ENCODE results near the gene PTH2. TPM values are rescaled to one million over a fixed set of nuclear protein-coding genes. Genes with fewer than 3 reads are reported as not detected.

The PTH2 gene
- total and polyA plus RNA-seq, 2 donors (not counting 1 experiment from before 2014, with no cell fraction given): not detected

- Histone ChIP-seq H3K4me1 (ENCODE audit: control insufficient read depth, extremely low read depth, insufficient read depth, low read length) (no peaks in the 10 kb centered on the region), H2AFZ (ENCODE audit: low read length) (no peak overlapping the region), H3K4me2 (ENCODE audit: extremely low read depth, insufficient read depth, low read length) (no peak overlapping the region), H3K4me3 (replicated peaks in 1 of 4; ENCODE audit: control extremely low read depth in 1 of 4, insufficient read depth in 1 of 4, low read depth in 3 of 4, low read length in 4 of 4) (no peak overlapping the region), H3K27me3 (ENCODE audit: control insufficient read depth, insufficient read depth, low read length) (peaks cover 84% of the 10 kb centered on the region), H3K36me3 (ENCODE audit: control insufficient read depth, insufficient read depth, low read length) (no peaks in the 10 kb centered on the region), H3K9ac (ENCODE audit: insufficient read depth, low read length) (no peak overlapping the region), H3K27ac (ENCODE audit: insufficient read depth, low read length) (no peak overlapping the region), H3K79me2 (ENCODE audit: control insufficient read depth, insufficient read depth, low read length) (no peaks in the 10 kb centered on the region), H4K20me1 (ENCODE audit: control insufficient read depth, extremely low read depth, insufficient read depth, low read length) (no peaks in the 10 kb centered on the region), H3K9me3 (ENCODE audit: control insufficient read depth, insufficient read depth, low read depth, low read length) (no peaks in the 10 kb centered on the region)
- TF ChIP-seq CTCF (conservative IDR thresholded peaks at IDR 0.05 in 1 of 2, IDR thresholded peaks at IDR 0.05 in 1 of 2; ENCODE audit: low read depth in 1 of 2, low read length in 2 of 2): no peak
- TF ChIP-seq EZH2 (IDR thresholded peaks at IDR 0.05; ENCODE audit: low read length, missing control alignments): peak; percentile 94
- DNase-seq (ENCODE audit: low read depth in 2 of 2): peak; percentile 20 to 30
Observed at GRCh38 chr19:49422407-49423070, 702 bp downstream of the PTH2 start.

- H4K20me1 ChIP-seq (ENCODE audit: control insufficient read depth, extremely low read depth, insufficient read depth, low read length): no peaks in the 10 kb centered on the region
- H3K27ac ChIP-seq (ENCODE audit: insufficient read depth, low read length): no peak overlapping the region
- TF ChIP-seq CTCF (conservative IDR thresholded peaks at IDR 0.05 in 1 of 2, IDR thresholded peaks at IDR 0.05 in 1 of 2; ENCODE audit: low read depth in 1 of 2, low read length in 2 of 2) (no peak), EZH2 (IDR thresholded peaks at IDR 0.05; ENCODE audit: low read length, missing control alignments) (no peak)
- peaks cover 79% of the 10 kb centered on the region for H3K27me3 ChIP-seq (ENCODE audit: control insufficient read depth, insufficient read depth, low read length)
- no peaks in the 10 kb centered on the region for H3K9me3 ChIP-seq (ENCODE audit: control insufficient read depth, insufficient read depth, low read depth, low read length)
- H3K4me2 ChIP-seq (ENCODE audit: extremely low read depth, insufficient read depth, low read length): no peak overlapping the region
- no peaks in the 10 kb centered on the region for H3K4me1 ChIP-seq (ENCODE audit: control insufficient read depth, extremely low read depth, insufficient read depth, low read length)
- no peaks in the 10 kb centered on the region for H3K36me3 ChIP-seq (ENCODE audit: control insufficient read depth, insufficient read depth, low read length)
- no peak overlapping the region for H3K9ac ChIP-seq (ENCODE audit: insufficient read depth, low read length)
- no peak for DNase-seq (ENCODE audit: low read depth in 2 of 2)
- no peaks in the 10 kb centered on the region for H3K79me2 ChIP-seq (ENCODE audit: control insufficient read depth, insufficient read depth, low read length)
- no peak overlapping the region for H3K4me3 ChIP-seq (replicated peaks in 1 of 4; ENCODE audit: control extremely low read depth in 1 of 4, insufficient read depth in 1 of 4, low read depth in 3 of 4, low read length in 4 of 4)
- H2AFZ ChIP-seq (ENCODE audit: low read length): no peak overlapping the region
Observed at GRCh38 chr19:49421878-49422202, 1.4 kb downstream of the PTH2 start.

- no peak overlapping the region for H2AFZ ChIP-seq (ENCODE audit: low read length)
- no peak overlapping the region for H3K4me3 ChIP-seq (replicated peaks in 1 of 4; ENCODE audit: control extremely low read depth in 1 of 4, insufficient read depth in 1 of 4, low read depth in 3 of 4, low read length in 4 of 4)
- H3K79me2 ChIP-seq (ENCODE audit: control insufficient read depth, insufficient read depth, low read length): no peaks in the 10 kb centered on the region
- H3K9ac ChIP-seq (ENCODE audit: insufficient read depth, low read length): no peak overlapping the region
- H3K9me3 ChIP-seq (ENCODE audit: control insufficient read depth, insufficient read depth, low read depth, low read length): no peaks in the 10 kb centered on the region
- H3K4me1 ChIP-seq (ENCODE audit: control insufficient read depth, extremely low read depth, insufficient read depth, low read length): no peaks in the 10 kb centered on the region
- H3K4me2 ChIP-seq (ENCODE audit: extremely low read depth, insufficient read depth, low read length): no peak overlapping the region
- no peaks in the 10 kb centered on the region for H3K36me3 ChIP-seq (ENCODE audit: control insufficient read depth, insufficient read depth, low read length)
- H4K20me1 ChIP-seq (ENCODE audit: control insufficient read depth, extremely low read depth, insufficient read depth, low read length): no peaks in the 10 kb centered on the region
- no peak overlapping the region for H3K27ac ChIP-seq (ENCODE audit: insufficient read depth, low read length)
- TF ChIP-seq CTCF (conservative IDR thresholded peaks at IDR 0.05 in 1 of 2, IDR thresholded peaks at IDR 0.05 in 1 of 2; ENCODE audit: low read depth in 1 of 2, low read length in 2 of 2) (no peak), EZH2 (IDR thresholded peaks at IDR 0.05; ENCODE audit: low read length, missing control alignments) (peak; percentile 72)
- peak; percentile 20 to 44 for DNase-seq (ENCODE audit: low read depth in 2 of 2)
- H3K27me3 ChIP-seq (ENCODE audit: control insufficient read depth, insufficient read depth, low read length): peaks cover 75% of the 10 kb centered on the region
Observed at GRCh38 chr19:49421039-49421877, 2.0 kb downstream of the PTH2 start.
